HepG2 (cell line): ENCODE measurements around the gene SCGB1D1. TPM values are rescaled to one million over a fixed set of nuclear protein-coding genes. Genes with fewer than 3 reads are reported as not detected.

Experiments
- ATAC-seq: fragments of 200-7000 bp; cut with Tn5 transposase; 3 replicates; pipeline ENCODE4 v1.9.1; 2020; ENCODE audit warnings: mild to moderate bottlenecking, moderate library complexity
- BruUV-seq: library from RNA; stranded (reverse); fragments of 400-500 nt; replicated peaks from 2 replicates; lab custom pipeline; 2021; lab: Mats Ljungman, UMichigan
- CTCF ChIA-PET: fragments of 300-600 bp; formaldehyde crosslinking; extraction: SDS; loops from one replicate; lab custom pipeline; 2021; ENCODE audit warnings: low total read pairs, inconsistent platforms, low intra/inter-chr PET ratio; lab: Yijun Ruan, JAX
- POLR2A ChIA-PET: fragments of 350-600 bp; sonication (Branson Sonifier 250); formaldehyde crosslinking; loops from one replicate; lab custom pipeline; 2020; ENCODE audit warnings: antibody characterized with exemption, inconsistent platforms; lab: Yijun Ruan, JAX
- DNase-seq: peaks from one replicate; pipeline ENCODE4 v3.0.0-alpha.2; 2015; ENCODE audit warnings: low spot score
- FAIRE-seq: peaks from 3 replicates; lab custom pipeline; 2011; peaks lifted over from hg19 to GRCh38; lab: Jason Lieb, UNC
- H2AFZ ChIP-seq: one replicate; pipeline ENCODE4 v1.6.1; 2011; ENCODE audit warnings: low read length, inconsistent platforms
- H3K27ac ChIP-seq: fragments of 300-600 bp; 3 replicates; pipeline ENCODE4 v1.8.0; 2011; ENCODE audit warnings: mixed run types, mild to moderate bottlenecking, mixed read lengths, low read length, inconsistent platforms; ENCODE audit not compliant: insufficient read depth; ENCODE audit errors: extremely low read length
- H3K27me3 ChIP-seq, 2 experiments: fragments of 200-600 bp in 1 of 2; 2 replicates in 1 of 2; 3 replicates in 1 of 2; pipeline versions ENCODE4 v1.6.0 to v1.8.0; 2011; ENCODE audit warnings: low read length in 2 of 2, mild to moderate bottlenecking in 2 of 2, moderate library complexity in 2 of 2, inconsistent platforms in 1 of 2; ENCODE audit not compliant: insufficient read depth in 2 of 2, control insufficient read depth in 1 of 2
- H3K36me3 ChIP-seq, 2 experiments: fragments of 200-600 bp in 1 of 2; replicated peaks in 1 of 2; 2 replicates in 1 of 2; 3 replicates in 1 of 2; pipeline versions ENCODE4 v1.5.1 to v1.8.0; 2011; ENCODE audit warnings: low read length in 2 of 2, inconsistent platforms in 1 of 2; ENCODE audit not compliant: insufficient read depth in 2 of 2, control insufficient read depth in 1 of 2
- H3K4me1 ChIP-seq: 2 replicates; pipeline ENCODE4 v1.5.1; 2012; ENCODE audit warnings: low read length, inconsistent platforms; ENCODE audit not compliant: insufficient read depth
- H3K4me2 ChIP-seq: 2 replicates; pipeline ENCODE4 v1.6.0; 2011; ENCODE audit warnings: low read depth, low read length, inconsistent platforms
- H3K4me3 ChIP-seq, 3 experiments: fragments of 200-600 bp in 1 of 3; sonication (generic), shearing (Covaris generic) in 1 of 3; replicated peaks in 1 of 3; 2 replicates each; pipeline ENCODE4 v1.5.1; 2011 to 2016; ENCODE audit warnings: low read length in 3 of 3, inconsistent platforms in 2 of 3, low read depth in 2 of 3, mild to moderate bottlenecking in 2 of 3, control low read depth in 1 of 3, mixed read lengths in 1 of 3; ENCODE audit not compliant: insufficient read depth in 1 of 3
- H3K79me2 ChIP-seq: one replicate; pipeline ENCODE4 v1.6.1; 2011; ENCODE audit warnings: low read length, inconsistent platforms; ENCODE audit not compliant: insufficient read depth
- H3K9ac ChIP-seq: 2 replicates; pipeline ENCODE4 v1.6.0; 2011; ENCODE audit warnings: mild to moderate bottlenecking, low read depth, low read length, inconsistent platforms; ENCODE audit not compliant: insufficient read depth
- H3K9me3 ChIP-seq: 2 replicates; pipeline ENCODE4 v1.5.1; 2012; ENCODE audit warnings: mild to moderate bottlenecking, low read length
- H4K20me1 ChIP-seq: 2 replicates; pipeline ENCODE4 v1.6.0; 2011; ENCODE audit warnings: inconsistent platforms, mild to moderate bottlenecking, low read length, moderate library complexity; ENCODE audit not compliant: insufficient read depth
- AGO2 ChIP-seq: fragments of 200-400 bp; formaldehyde crosslinking; optimal IDR thresholded peaks from 2 replicates; pipeline ENCODE3; 2017; ENCODE audit warnings: mild to moderate bottlenecking, low read depth, low read length, moderate library complexity
- AKAP8 ChIP-seq: sonication (generic); formaldehyde crosslinking; IDR thresholded peaks from 2 replicates; pipeline ENCODE4 v1.5.1; 2020; ENCODE audit warnings: mild to moderate bottlenecking, missing genetic modification reagents
- ARNT2 ChIP-seq: sonication (generic); formaldehyde crosslinking; IDR thresholded peaks from 2 replicates; pipeline ENCODE4 v1.8.0; 2022; ENCODE audit warnings: mild to moderate bottlenecking, low read depth, missing genetic modification reagents, moderate library complexity
- ARNTL ChIP-seq: sonication (generic); formaldehyde crosslinking; IDR thresholded peaks from 2 replicates; pipeline ENCODE4 v1.4.0; 2020; ENCODE audit warnings: mild to moderate bottlenecking, missing genetic modification reagents
- CHD2 ChIP-seq: IDR thresholded peaks from 2 replicates; pipeline ENCODE4 v1.6.1; 2011; ENCODE audit warnings: low read depth, low read length, improper control_type of control experiment
- CHD4 ChIP-seq: fragments of 200-600 bp; sonication (generic); IDR thresholded peaks from 2 replicates; pipeline ENCODE4 v1.7.0; 2017; ENCODE audit warnings: mild to moderate bottlenecking, low read length, borderline replicate concordance
- DNMT1 ChIP-seq: sonication (generic); formaldehyde crosslinking; IDR thresholded peaks from 2 replicates; pipeline ENCODE4 v1.5.1; 2020; ENCODE audit warnings: mild to moderate bottlenecking, missing genetic modification reagents
- MBNL3 ChIP-seq: fragments of 250-450 bp; sonication (Bioruptor Pico); conservative IDR thresholded peaks from 2 replicates; pipeline ENCODE4 v1.8.0; 2022; ENCODE audit warnings: mild to moderate bottlenecking, inconsistent platforms
- RFXAP ChIP-seq: sonication (generic); formaldehyde crosslinking; IDR thresholded peaks from 2 replicates; pipeline ENCODE4 v1.4.0; 2020; ENCODE audit warnings: missing genetic modification reagents, borderline replicate concordance
- SIN3B ChIP-seq: fragments of 150-350 bp; IDR thresholded peaks from 2 replicates; pipeline ENCODE4 v1.6.1; 2014; ENCODE audit warnings: low read length
- ZNF350 ChIP-seq: sonication (generic); formaldehyde crosslinking; IDR thresholded peaks from 2 replicates; pipeline ENCODE4 v1.4.0; 2020; ENCODE audit warnings: mild to moderate bottlenecking, low read depth, missing genetic modification reagents, borderline replicate concordance
- ZNF460 ChIP-seq: sonication (generic); formaldehyde crosslinking; IDR thresholded peaks from 2 replicates; pipeline ENCODE4 v1.5.1; 2020; ENCODE audit warnings: missing genetic modification reagents, mild to moderate bottlenecking, borderline replicate concordance
- ZNF580 ChIP-seq: IDR thresholded peaks from 2 replicates; pipeline ENCODE4 v1.6.1; 2016; ENCODE audit warnings: low read depth, borderline replicate concordance
- ZNF629 ChIP-seq: sonication (generic); formaldehyde crosslinking; conservative IDR thresholded peaks from 2 replicates; pipeline ENCODE4 v1.5.0; 2020; ENCODE audit warnings: missing genetic modification reagents
- ZNF670 ChIP-seq: sonication (generic); formaldehyde crosslinking; IDR thresholded peaks from 2 replicates; pipeline ENCODE4 v1.8.0; 2022; ENCODE audit warnings: mild to moderate bottlenecking, missing genetic modification reagents, borderline replicate concordance
- WGBS: methylation state at CpG from one replicate; pipeline ENCODE4 v1.1.6; 2017; ENCODE audit warnings: low lambda C conversion rate; 5-methylcytosine and 5-hydroxymethylcytosine counted together
- in situ Hi-C: cut with HindIII; loops from 2 replicates; pipeline ENCODE4 v1.10.0; 2017; ENCODE audit warnings: low pct_unique_long_range_greater_than_20kb; ENCODE audit not compliant: extremely low pct_ligation_motif_present
- intact Hi-C: fragments of 100-400 bp; cut with micrococcal nuclease; formaldehyde crosslinking; loops from one replicate; pipeline ENCODE4 v1.10.0; 2022; ENCODE audit not compliant: unreplicated experiment
- polyA plus RNA-seq, 8 experiments: library from polyadenylated mRNA; depleted of rRNA in 3 of 8; stranded (reverse) in 7 of 8; unstranded in 1 of 8; fragments of >200 nt; fragmentation: Illumina TruSeq in 4 of 8; extraction: Trizol in 4 of 8; gene quantifications; 2 replicates each; pipeline versions ENCODE4 v1.2.1 to v1.2.3, GENCODE V29; 2011 to 2016; ENCODE audit warnings: low read depth in 4 of 8, missing spikeins in 1 of 8, mixed read lengths in 1 of 8; ENCODE audit not compliant: insufficient read depth in 1 of 8
- total RNA-seq, 5 experiments: library from RNA; depleted of rRNA; stranded (reverse); fragments of >200 nt; fragmentation: Illumina TruSeq; extraction: Trizol; gene quantifications; 2 replicates each; pipeline ENCODE4 v1.2.3, GENCODE V29; 2016; ENCODE audit warnings: low read depth in 1 of 5

Gene SCGB1D1
- total and polyA plus RNA-seq, 2 of the 13 experiments (the other 11 are each of a cell fraction or from before 2014, with no cell fraction given) = not detected

GRCh38 chr11:62149986-62150886 lies 39.8 kb upstream of the SCGB1D1 start:
- ATAC-seq (no peak), FAIRE-seq (no peak), DNase-seq (no peak)
- H3K27me3 ChIP-seq = no peaks in the 10 kb centered on the region
- H3K9me3 ChIP-seq = no peaks in the 10 kb centered on the region
- TF ChIP-seq DNMT1 (no peak), SIN3B (no peak), ARNTL (no peak)
- H4K20me1 ChIP-seq = no peaks in the 10 kb centered on the region
- CTCF ChIA-PET = no interaction called here
- BruUV-seq = no TSS peak
- 92% methylated on average over 9 of the region's 17 CpGs for WGBS
- no peak overlapping the region for H3K4me2 ChIP-seq
- H2AFZ ChIP-seq = no peak overlapping the region
- no peak overlapping the region for H3K4me3 ChIP-seq
- POLR2A ChIA-PET = no interaction called here
- peaks cover 44 to 64% of the 10 kb centered on the region in 2 experiments for H3K36me3 ChIP-seq
- no peaks in the 10 kb centered on the region for H3K4me1 ChIP-seq
- in situ Hi-C loops = no loop called here
- no peak overlapping the region for H3K9ac ChIP-seq
- no peaks in the 10 kb centered on the region for H3K79me2 ChIP-seq
- no peak overlapping the region for H3K27ac ChIP-seq
- intact Hi-C loops = no loop called here

GRCh38 chr11:62150887-62151736 lies 38.9 kb upstream of the SCGB1D1 start:
- no peaks in the 10 kb centered on the region for H3K27me3 ChIP-seq
- FAIRE-seq (no peak), ATAC-seq (no peak), DNase-seq (no peak)
- WGBS = over 99% methylated on average over 7 of the region's 10 CpGs
- H3K27ac ChIP-seq = no peak overlapping the region
- H3K36me3 ChIP-seq = peaks cover 37 to 56% of the 10 kb centered on the region in 2 experiments
- POLR2A ChIA-PET = no interaction called here
- no peaks in the 10 kb centered on the region for H4K20me1 ChIP-seq
- in situ Hi-C loops (no loop called here), intact Hi-C loops (no loop called here)
- CTCF ChIA-PET = no interaction called here
- no peaks in the 10 kb centered on the region for H3K4me1 ChIP-seq
- no peaks in the 10 kb centered on the region for H3K79me2 ChIP-seq
- no peak overlapping the region for H2AFZ ChIP-seq
- no peak overlapping the region for H3K4me3 ChIP-seq
- BruUV-seq = no TSS peak
- no peak overlapping the region for H3K4me2 ChIP-seq
- no peak overlapping the region for H3K9ac ChIP-seq
- no peaks in the 10 kb centered on the region for H3K9me3 ChIP-seq
- no peak for TF ChIP-seq CHD4
- TF ChIP-seq ZNF460 (CRISPR knock-in tag) = no peak
- no peak for TF ChIP-seq RFXAP
- TF ChIP-seq ZNF350 (CRISPR knock-in tag) = no peak
- no peak for TF ChIP-seq ZNF580 (CRISPR knock-in tag)
- TF ChIP-seq CHD2 = no peak
- TF ChIP-seq ZNF670 = no peak
- TF ChIP-seq ZNF629 = no peak
- no peak for TF ChIP-seq MBNL3 (CRISPR knock-in tag)
- TF ChIP-seq AGO2 = no peak
- no peak for TF ChIP-seq AKAP8 (CRISPR knock-in tag)
- no peak for TF ChIP-seq ARNT2 (CRISPR knock-in tag)
